Left lung (tissue), 10 donors: ENCODE measurements around the gene TEAD1. TPM values are rescaled to one million over a fixed set of nuclear protein-coding genes. Genes with fewer than 3 reads are reported as not detected.

Source experiments
- ATAC-seq: fragments of 200-7000 bp; cut with Tn5 transposase; one replicate; pipeline ENCODE4 v1.9.1; 2020; ENCODE audit warnings: moderate library complexity
- DNase-seq, 4 donors: peaks; one replicate each; pipeline ENCODE4 v3.0.0-alpha.2; 2013 to 2020
- H3K27ac ChIP-seq, 2 donors: fragments of 200-600 bp; sonication (generic) in 1 of 2; one replicate each; pipeline versions ENCODE4 v1.5.0 to v1.8.0; 2020 to 2021
- H3K27me3 ChIP-seq, 2 donors: fragments of 200-600 bp; sonication (generic) in 1 of 2; one replicate each; pipeline versions ENCODE4 v1.5.0 to v1.8.0; 2020 to 2021
- H3K36me3 ChIP-seq, 2 donors: fragments of 200-600 bp; sonication (generic) in 1 of 2; one replicate each; pipeline versions ENCODE4 v1.5.0 to v1.8.0; 2020 to 2021
- H3K4me1 ChIP-seq, 2 donors: fragments of 200-600 bp; one replicate each; pipeline ENCODE4 v1.8.0; 2021
- H3K4me3 ChIP-seq, 2 donors: fragments of 200-600 bp; sonication (generic) in 1 of 2; one replicate each; pipeline versions ENCODE4 v1.5.0 to v1.8.0; 2020 to 2021; ENCODE audit warnings: mild to moderate bottlenecking in 1 of 2
- H3K9me3 ChIP-seq, 2 donors: fragments of 200-600 bp; sonication (generic) in 1 of 2; one replicate each; pipeline versions ENCODE4 v1.5.0 to v1.8.0; 2020 to 2021
- CTCF ChIP-seq, 2 donors: fragments of 200-600 bp; sonication (generic) in 1 of 2; IDR thresholded peaks; one replicate each; pipeline versions ENCODE4 v1.5.0 to v1.8.0; 2021; ENCODE audit warnings: antibody characterized with exemption in 2 of 2
- intact Hi-C, 2 donors: fragments of 100-400 bp; cut with DNase I; formaldehyde crosslinking; loops; one replicate each; pipeline versions ENCODE4 v1.11.2 to v1.14.2; 2022
- polyA plus RNA-seq, 6 donors: library from polyadenylated mRNA; unstranded; fragments of 120-200 nt; gene quantifications; one replicate each; pipeline ENCODE4 v1.2.1, GENCODE V29; 2013; ENCODE audit not compliant: insufficient read length in 6 of 6
- total RNA-seq, 2 donors: library from RNA; stranded (reverse); fragmentation: NEBNext Ultra II Directional; extraction: Animal tissue kit (Norgen Biotek cat#: 25700); gene quantifications; one replicate each; pipeline ENCODE4 v1.2.1, GENCODE V29; 2021
- donor health status: DM: no; HTN: yes; CAD: no.
- donor health status: DM: no; HTN: no; CAD: no.

TEAD1 gene
- total and polyA plus RNA-seq, 8 donors: 58.1 to 106 (median 86.9) TPM

- Histone ChIP-seq H3K4me3 (no peak overlapping the region), H3K4me1 (no peaks in the 10 kb centered on the region), H3K36me3 (no peaks in the 10 kb centered on the region), H3K27me3 (no peaks in the 10 kb centered on the region), H3K9me3 (no peaks in the 10 kb centered on the region), H3K27ac (no peak overlapping the region)
- DNase-seq: no peak
- TF ChIP-seq CTCF (IDR thresholded peaks at IDR 0.05): no peak
- no peak for ATAC-seq
- intact Hi-C loops: no loop called here
These were observed 291.8 kb downstream of the TEAD1 start for GRCh38 chr11:12966002-12966401.

GRCh38 chr11:12968101-12968500 lies 293.9 kb downstream of the TEAD1 start:
- H3K36me3 ChIP-seq: no peaks in the 10 kb centered on the region
- no peaks in the 10 kb centered on the region for H3K27me3 ChIP-seq
- no peaks in the 10 kb centered on the region for H3K4me1 ChIP-seq
- H3K9me3 ChIP-seq: no peaks in the 10 kb centered on the region
- TF ChIP-seq CTCF (IDR thresholded peaks at IDR 0.05): no peak
- H3K27ac ChIP-seq: no peak overlapping the region
- no peak overlapping the region for H3K4me3 ChIP-seq
- intact Hi-C loops: no loop called here
- ATAC-seq: no peak
- no peak for DNase-seq

- Histone ChIP-seq H3K27me3 (no peaks in the 10 kb centered on the region), H3K9me3 (no peaks in the 10 kb centered on the region), H3K27ac (no peak overlapping the region), H3K36me3 (no peaks in the 10 kb centered on the region), H3K4me1 (no peaks in the 10 kb centered on the region), H3K4me3 (no peak overlapping the region)
- ATAC-seq (no peak), DNase-seq (no peak)
- intact Hi-C loops: no loop called here
- TF ChIP-seq CTCF (IDR thresholded peaks at IDR 0.05): no peak
These were observed 294.6 kb downstream of the TEAD1 start for GRCh38 chr11:12968826-12969225.

GRCh38 chr11:12971955-12972354 lies 297.7 kb downstream of the TEAD1 start:
- DNase-seq: no peak
- Histone ChIP-seq H3K27me3 (no peaks in the 10 kb centered on the region), H3K4me3 (no peak overlapping the region), H3K9me3 (no peaks in the 10 kb centered on the region), H3K36me3 (no peaks in the 10 kb centered on the region), H3K4me1 (no peaks in the 10 kb centered on the region), H3K27ac (no peak overlapping the region)
- no peak for ATAC-seq
- TF ChIP-seq CTCF (IDR thresholded peaks at IDR 0.05): no peak
- intact Hi-C loops: loop anchor here in 1 of 2 donors (10.0 kb wide), 1 partner anchor 173 kb away; no protein-coding TSS in a partner anchor

- ATAC-seq (no peak), DNase-seq (peak in 1 of 4 donors; percentile 24)
- H3K4me1 ChIP-seq: no peaks in the 10 kb centered on the region
- no peaks in the 10 kb centered on the region for H3K9me3 ChIP-seq
- intact Hi-C loops: loop anchor here in 1 of 2 donors (10.0 kb wide), 1 partner anchor 171 kb away; no protein-coding TSS in a partner anchor
- no peaks in the 10 kb centered on the region for H3K27me3 ChIP-seq
- no peak overlapping the region for H3K4me3 ChIP-seq
- no peaks in the 10 kb centered on the region for H3K36me3 ChIP-seq
- no peak for TF ChIP-seq CTCF (IDR thresholded peaks at IDR 0.05)
- H3K27ac ChIP-seq: no peak overlapping the region
These were observed 299.4 kb downstream of the TEAD1 start for GRCh38 chr11:12973528-12974181.
